H1 (cell line): ENCODE data around the gene RAB11FIP5.

ENCODE experiments used
- ASH2L ChIP-seq: fragments of 200-600, 300-600 bp; sonication (generic); IDR thresholded peaks from one replicate; pipeline ENCODE4 v1.7.1; 2017; ENCODE audit warnings: low read length
- EGR1 ChIP-seq: IDR thresholded peaks from 2 replicates; pipeline ENCODE4 v1.6.1; 2011; ENCODE audit warnings: low read depth, low read length, borderline replicate concordance
- GTF2F1 ChIP-seq: IDR thresholded peaks from 2 replicates; pipeline ENCODE4 v1.6.1; 2012; ENCODE audit warnings: low read depth, low read length, improper control_type of control experiment, borderline replicate concordance
- RFX5 ChIP-seq: IDR thresholded peaks from 2 replicates; pipeline ENCODE4 v1.6.1; 2011; ENCODE audit warnings: low read depth, low read length, improper control_type of control experiment, borderline replicate concordance
- SIN3A ChIP-seq, 2 experiments: IDR thresholded peaks in 1 of 2; conservative IDR thresholded peaks in 1 of 2; 2 replicates each; pipeline ENCODE4 v1.6.1; 2011 to 2012; ENCODE audit warnings: low read length in 2 of 2, improper control_type of control experiment in 1 of 2, low read depth in 1 of 2, mild to moderate bottlenecking in 1 of 2
- SP1 ChIP-seq: IDR thresholded peaks from 2 replicates; pipeline ENCODE4 v1.6.1; 2011; ENCODE audit warnings: low read depth, low read length
- TAF1 ChIP-seq: IDR thresholded peaks from 2 replicates; pipeline ENCODE4 v1.6.1; 2011; ENCODE audit warnings: mild to moderate bottlenecking, low read depth, low read length
- TF ChIP-seq, protein P1 (sequence below), 3 experiments: IDR thresholded peaks; 1 replicate in 2 of 3; 2 replicates in 1 of 3; pipeline versions ENCODE4 v1.5.1 to v1.6.1; 2011; ENCODE audit warnings: low read length in 3 of 3, mild to moderate bottlenecking in 3 of 3, inconsistent platforms in 2 of 3, low read depth in 1 of 3, moderate library complexity in 1 of 3; ENCODE audit not compliant: insufficient read depth in 1 of 3; ENCODE audit errors: control extremely low read depth in 1 of 3

DNA sequence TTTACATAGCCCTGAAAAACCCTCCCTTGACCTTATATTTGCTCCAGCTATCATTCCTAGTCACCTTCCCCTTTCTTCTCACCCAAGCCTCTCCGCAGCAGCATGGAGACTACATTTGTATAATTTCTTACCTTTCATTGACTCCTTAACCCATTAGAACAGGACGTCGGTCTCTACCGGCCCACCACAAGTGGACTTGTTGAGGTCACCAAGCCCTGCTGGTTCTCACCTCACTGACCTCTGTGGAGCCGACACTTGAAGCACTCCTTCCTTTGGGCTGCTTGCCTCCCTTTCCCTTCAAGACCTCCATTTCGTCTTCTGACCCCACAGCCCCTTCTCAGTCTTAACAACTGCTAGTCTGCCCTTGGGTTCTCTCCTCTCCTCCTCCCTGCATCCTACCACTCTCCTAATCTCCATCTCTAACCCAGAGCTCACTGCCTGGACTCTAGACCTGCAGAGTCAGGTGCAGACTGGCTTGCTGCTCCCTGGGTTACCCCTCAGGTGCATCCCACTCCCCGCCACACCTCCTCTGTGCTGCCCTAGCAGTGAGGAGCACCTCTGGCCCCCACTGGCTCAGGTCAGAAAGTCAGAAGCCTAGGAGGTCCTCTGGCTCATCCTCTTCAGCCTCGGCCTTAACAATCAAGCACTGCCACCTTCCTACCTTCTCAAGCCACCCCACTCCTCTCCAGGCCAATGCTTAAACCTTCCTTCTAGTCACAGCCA is 35.9 kb downstream of the RAB11FIP5 start:
- TF ChIP-seq EGR1, result no peak
- TF ChIP-seq, protein P1, sequence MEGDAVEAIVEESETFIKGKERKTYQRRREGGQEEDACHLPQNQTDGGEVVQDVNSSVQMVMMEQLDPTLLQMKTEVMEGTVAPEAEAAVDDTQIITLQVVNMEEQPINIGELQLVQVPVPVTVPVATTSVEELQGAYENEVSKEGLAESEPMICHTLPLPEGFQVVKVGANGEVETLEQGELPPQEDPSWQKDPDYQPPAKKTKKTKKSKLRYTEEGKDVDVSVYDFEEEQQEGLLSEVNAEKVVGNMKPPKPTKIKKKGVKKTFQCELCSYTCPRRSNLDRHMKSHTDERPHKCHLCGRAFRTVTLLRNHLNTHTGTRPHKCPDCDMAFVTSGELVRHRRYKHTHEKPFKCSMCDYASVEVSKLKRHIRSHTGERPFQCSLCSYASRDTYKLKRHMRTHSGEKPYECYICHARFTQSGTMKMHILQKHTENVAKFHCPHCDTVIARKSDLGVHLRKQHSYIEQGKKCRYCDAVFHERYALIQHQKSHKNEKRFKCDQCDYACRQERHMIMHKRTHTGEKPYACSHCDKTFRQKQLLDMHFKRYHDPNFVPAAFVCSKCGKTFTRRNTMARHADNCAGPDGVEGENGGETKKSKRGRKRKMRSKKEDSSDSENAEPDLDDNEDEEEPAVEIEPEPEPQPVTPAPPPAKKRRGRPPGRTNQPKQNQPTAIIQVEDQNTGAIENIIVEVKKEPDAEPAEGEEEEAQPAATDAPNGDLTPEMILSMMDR (IDR thresholded peaks at IDR 0.05; ENCODE audit: control extremely low read depth in 1 of 3, insufficient read depth in 1 of 3, low read depth in 1 of 3, low read length in 3 of 3), result no peak
- no peak for TF ChIP-seq TAF1
- no peak for TF ChIP-seq RFX5
- no peak for TF ChIP-seq SIN3A (conservative IDR thresholded peaks at IDR 0.05 in 1 of 2, IDR thresholded peaks at IDR 0.05 in 1 of 2; ENCODE audit: low read depth in 1 of 2, low read length in 2 of 2)
- TF ChIP-seq ASH2L, result no peak
- no peak for TF ChIP-seq SP1
- TF ChIP-seq GTF2F1, result no peak
